ENCODE measurements around the gene KCNJ2.

The KCNJ2 gene

DNA sequence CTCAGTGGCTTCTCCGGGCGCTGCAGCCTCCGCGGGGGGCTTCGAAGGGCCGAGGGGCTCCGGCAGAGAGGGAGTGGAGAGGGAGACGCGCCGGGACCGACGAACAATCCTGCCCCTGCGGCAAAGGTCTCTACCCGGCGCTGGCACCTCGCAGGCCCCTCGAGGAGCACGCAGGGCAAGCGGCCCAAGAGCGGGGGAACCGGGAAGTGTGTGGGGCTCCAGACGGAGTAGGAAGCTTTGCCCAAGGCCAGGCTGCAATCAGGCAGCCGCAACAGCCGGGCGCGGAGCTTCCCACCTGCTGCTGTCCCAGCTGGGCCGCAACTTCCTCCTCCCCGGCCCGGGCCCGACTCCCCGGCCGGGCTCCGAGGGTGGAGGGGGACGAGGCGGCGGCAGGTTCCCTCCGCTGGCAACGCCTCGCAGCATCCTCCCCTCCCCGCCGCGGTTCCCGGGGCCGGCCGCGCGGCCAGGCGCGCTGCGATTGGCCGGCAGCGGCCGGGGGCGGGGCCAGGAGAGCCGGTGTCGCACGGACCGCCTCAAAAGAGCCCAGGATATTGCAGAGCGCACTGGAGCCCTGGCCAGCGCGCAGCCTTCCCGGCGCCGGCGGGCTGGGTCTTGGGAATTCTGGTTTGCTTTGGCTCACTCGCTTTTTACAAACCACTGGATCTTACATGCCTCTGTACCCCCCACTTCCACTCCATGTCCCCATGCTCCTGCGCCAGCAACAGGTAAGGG lies at the start of gene KCNJ2:
TSS of gene KCNJ2 (plus strand) at position 556 of the 732 bp plus-strand sequence. CDS start 5,508 bp downstream, outside the sequence.
- DNase-seq: peak; percentile 22

DNA sequence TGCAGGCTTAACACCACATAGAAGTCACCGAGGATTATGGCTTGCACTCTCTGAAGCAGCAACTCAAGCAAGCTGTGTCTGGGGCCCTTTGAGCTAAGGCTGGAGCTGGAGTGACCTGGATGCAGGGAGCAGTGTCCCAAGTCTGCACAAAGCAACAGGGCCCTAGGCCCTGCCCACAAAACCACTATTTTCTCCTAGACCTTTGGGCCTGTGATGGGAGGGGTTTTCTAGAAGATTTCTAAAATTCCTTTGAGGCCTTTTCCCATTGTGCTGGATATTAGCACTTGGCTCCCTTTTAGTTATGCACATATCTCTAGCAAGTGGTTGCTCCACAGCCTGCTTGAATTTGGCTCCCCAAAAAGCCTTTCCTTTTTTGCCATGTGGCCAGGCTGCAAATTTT lies 49.8 kb upstream of the KCNJ2 start:
- no peak for DNase-seq

DNA sequence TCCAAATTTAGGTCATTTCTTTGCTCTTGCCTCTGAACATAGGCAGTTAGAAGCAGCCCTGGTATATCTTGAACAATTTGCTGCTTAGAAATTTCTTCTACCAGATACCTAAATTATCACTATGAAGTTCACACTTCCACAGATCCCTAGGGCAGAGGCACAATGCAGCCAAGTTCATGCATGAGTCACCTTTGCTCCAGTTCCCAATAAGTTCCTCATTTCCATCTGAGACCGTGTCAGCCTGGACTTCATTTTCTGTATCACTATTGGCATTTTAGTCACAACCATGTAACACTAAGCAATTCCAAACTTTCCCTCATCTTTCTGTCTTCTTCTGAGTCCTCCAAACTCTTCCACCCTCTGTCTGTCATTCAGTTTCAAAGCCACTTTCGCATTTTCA lies 49.3 kb upstream of the KCNJ2 start:
- DNase-seq: no peak

DNA sequence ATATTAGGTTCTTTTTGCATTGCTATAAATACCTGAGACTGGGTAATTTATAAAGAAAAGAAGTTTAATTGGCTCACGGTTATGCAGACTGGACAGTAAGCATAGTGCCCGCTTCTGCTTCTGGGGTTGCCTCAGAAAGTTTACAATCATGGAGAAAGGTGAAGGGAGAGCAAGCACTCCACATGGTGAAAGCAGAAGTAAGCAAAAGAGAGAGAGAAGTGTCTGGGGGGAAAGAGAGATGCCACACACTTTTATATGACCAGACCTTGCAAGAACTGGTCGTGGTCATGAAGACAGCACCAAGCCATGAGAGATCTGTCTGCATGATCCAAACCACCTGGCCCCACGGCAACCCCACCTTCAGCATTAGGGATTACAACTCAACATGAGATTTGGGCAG lies 48.9 kb upstream of the KCNJ2 start:
- DNase-seq: no peak

DNA sequence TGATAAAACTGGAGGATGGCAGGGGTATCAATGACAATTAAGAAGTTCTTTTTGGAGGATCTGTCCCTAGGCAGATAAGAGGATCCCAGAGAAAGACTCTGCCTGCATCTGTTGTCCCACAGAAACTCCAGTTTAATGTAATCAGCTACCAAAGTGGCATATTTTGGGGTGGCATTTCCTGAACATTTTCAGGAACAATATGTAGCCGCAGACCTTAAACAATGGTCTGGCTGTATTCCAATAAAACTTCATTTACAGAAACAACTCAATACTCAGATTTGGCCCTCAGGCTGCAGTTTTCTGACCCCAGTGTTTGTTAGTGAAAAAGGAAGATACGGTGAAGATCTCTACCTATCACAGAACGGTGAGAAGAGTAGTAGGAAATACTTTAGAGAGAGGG lies 48.2 kb upstream of the KCNJ2 start:
- no peak for DNase-seq

DNA sequence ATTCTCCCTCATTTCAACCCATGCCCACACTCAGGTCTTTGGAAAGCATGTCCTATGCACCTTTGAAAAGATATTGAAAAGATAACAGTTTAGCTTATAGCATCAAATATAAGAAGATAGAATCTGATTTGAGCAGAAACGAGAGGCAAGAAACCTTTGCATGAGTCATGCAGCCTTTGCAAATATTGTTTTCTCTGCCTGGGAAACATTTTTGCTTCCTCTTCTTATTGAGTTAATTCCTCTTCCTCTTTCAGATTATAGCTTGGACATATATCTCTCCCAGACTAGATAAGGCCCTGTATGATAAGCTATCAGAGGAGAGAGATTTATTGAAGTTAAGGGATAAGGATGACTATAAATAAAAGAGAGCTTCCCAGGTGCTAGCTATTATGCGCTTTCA lies 46.1 kb upstream of the KCNJ2 start:
- DNase-seq: no peak

DNA sequence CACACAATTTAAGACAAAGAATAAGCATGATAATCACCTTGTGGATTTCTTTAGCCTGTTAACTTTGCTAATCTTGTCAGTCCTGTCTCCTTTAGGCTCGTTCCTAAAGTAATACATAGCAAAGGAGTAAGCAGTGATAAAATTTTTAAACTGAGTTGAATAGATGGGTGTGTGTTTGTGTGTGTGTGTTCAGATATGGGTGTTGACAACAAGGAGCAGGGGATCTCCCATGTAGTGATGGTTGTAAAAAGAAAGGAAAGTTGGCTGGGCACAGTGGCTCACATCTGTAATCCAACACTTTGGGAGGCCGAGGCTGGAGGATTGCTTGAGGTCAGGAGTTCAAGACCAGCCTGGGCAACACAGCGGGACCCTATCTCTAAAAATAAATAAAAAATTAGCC lies 44.6 kb upstream of the KCNJ2 start:
- no peak for DNase-seq

DNA sequence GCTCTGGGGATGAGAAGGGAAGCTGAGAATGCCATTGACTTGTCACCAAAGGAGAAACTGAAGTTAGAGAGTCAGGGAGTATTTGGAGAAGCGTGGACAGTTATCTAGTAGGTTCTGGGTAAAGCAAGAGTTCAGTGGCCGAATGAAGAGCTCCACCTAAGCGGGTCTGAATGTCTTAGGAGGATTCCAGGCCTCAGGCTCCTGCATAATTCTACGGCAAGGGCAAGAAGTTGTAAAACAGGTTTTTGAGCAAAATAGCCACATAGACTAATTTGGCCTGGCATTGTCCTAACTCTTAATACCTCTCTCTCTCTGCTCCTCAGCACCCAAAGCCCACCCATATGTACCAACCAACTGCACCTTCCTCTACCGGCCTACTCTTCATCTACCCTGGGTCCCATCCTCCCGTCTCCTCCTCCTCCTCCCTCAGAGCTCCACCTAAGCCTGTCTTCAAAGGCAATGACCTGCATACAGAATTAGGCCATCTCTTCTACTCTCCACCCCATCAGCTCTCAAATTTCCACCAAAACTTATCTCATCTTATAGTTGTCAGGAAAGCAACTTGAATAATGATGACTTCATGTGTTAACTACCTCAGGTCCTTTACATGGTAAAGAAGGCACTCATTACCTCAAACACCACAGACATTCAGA lies 42.0 kb upstream of the KCNJ2 start:
- no peak for DNase-seq

DNA sequence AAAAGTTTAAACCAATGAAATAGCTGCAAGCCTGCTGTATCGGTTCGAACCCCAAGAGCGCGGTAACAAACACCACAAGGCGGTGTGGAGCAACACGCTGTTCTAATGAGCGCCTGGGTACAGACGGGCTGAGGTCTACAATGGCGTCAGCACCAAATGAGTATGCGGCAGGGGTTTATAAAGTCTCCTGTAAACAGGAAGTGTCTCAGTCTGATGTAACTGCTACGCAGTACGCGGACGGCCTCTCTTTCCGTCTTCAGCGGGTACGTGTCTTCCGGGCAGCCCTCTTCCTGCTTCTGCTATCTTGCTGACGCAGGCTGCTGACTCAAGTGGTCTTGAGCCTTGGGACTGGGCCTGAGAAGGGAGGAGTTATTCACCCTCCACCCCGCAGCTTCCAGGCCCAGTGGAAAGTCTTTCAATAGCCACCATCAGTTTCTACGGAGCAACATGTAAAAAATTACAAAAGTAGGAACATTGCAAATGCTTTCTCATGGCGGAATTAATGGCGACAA lies 40.5 kb upstream of the KCNJ2 start:
- DNase-seq: no peak

GRCh38 chr17:70130289-70130688 lies 39.0 kb upstream of the KCNJ2 start:
- DNase-seq: no peak

DNA sequence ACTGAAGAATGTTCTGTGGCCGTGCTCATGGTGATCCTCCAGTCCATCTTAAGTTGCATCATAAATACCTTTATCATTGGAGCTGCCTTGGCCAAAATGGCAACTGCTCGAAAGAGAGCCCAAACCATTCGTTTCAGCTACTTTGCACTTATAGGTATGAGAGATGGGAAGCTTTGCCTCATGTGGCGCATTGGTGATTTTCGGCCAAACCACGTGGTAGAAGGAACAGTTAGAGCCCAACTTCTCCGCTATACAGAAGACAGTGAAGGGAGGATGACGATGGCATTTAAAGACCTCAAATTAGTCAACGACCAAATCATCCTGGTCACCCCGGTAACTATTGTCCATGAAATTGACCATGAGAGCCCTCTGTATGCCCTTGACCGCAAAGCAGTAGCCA lies 36.8 kb upstream of the KCNJ2 start:
- no peak for DNase-seq

DNA sequence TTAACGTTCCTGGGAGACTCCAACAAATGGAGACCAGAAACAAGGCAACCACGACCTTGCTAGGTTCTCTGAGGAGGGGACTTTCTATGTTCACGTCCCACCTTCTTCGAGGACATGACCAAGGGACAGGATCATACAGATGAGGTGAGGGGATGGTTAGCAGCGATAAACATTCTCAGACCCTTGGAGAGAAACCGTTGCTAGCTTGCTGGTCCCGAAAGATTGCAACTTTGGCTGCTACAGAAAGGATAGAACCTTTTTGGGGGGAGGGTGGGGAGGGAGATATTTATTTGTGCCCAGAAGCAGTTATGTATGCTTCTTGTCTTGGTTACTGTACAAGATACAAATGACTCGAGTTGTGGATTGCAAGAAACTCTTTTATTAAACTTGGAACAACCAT lies 35.3 kb upstream of the KCNJ2 start:
- no peak for DNase-seq

- DNase-seq: no peak
Measured at GRCh38 chr17:70134777-70135176, 34.6 kb upstream of the KCNJ2 start.

DNA sequence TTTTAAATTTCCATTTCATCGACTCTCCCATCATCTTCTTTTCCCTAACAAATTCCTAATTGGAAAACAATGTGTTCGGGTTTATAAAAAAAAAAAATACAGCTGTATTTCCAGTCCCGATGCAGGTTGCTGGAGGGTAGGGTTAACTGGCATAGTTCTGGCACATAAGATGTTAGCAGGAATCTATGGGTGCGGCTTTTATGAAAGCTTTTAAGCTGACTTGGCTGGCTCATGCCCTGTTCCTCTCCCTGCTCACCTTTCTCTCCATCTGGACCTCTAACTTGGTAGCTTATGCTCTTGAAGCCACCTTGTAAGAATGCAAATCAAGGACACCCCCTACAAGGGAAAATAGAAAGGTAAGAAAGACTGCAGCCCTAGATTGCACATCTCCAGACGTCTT lies 33.2 kb upstream of the KCNJ2 start:
- DNase-seq: no peak

- DNase-seq: no peak
Measured at GRCh38 chr17:70137451-70138230, 31.7 kb upstream of the KCNJ2 start.

DNA sequence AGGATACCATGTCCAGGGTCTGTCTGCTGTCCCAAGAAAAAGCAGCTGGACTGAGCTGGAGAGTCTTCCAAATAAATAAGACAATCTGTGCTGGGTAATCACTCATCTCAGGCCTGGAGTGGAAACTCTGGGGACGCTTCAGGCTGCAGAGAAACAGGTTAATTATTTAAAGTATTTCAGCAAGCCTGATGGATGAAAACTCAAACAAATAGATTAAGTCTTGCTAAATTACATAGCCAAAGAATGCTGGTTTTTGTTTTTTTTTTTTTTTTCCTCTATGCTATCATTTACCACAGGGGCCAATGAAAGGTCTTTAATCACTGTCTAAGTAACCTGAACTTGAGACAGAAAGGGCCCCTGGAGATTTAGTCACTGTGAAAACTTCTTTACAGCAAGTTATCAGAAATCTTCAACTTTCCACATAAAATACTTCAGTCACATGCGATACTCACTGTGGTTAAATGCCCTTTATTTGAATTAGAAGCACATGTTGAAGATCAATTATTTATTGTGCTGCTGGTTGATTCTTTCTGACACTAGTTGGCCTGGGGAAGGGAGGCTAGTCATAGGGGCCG lies 31.0 kb upstream of the KCNJ2 start:
- no peak for DNase-seq

GRCh38 chr17:70139449-70139993 lies 29.8 kb upstream of the KCNJ2 start:
- no peak for DNase-seq

- peak; percentile 2 for DNase-seq
Measured at GRCh38 chr17:70144260-70144846, 25.0 kb upstream of the KCNJ2 start.

GRCh38 chr17:70153210-70153609 lies 16.1 kb upstream of the KCNJ2 start:
- DNase-seq: no peak

- no peak for DNase-seq
Measured at GRCh38 chr17:70157151-70157550, 12.2 kb upstream of the KCNJ2 start.

GRCh38 chr17:70158180-70158579 lies 11.2 kb upstream of the KCNJ2 start:
- DNase-seq: no peak

- DNase-seq: no peak
Measured at GRCh38 chr17:70158591-70158990, 10.7 kb upstream of the KCNJ2 start.

- no peak for DNase-seq
Measured at GRCh38 chr17:70159980-70160379, 9.4 kb upstream of the KCNJ2 start.
